HEK293 (cell line): ENCODE data around the gene DHRS3.

Experiments
- CTCF ChIA-PET: fragments of 350-600 bp; formaldehyde crosslinking; extraction: SDS; loops from one replicate; lab custom pipeline; 2021; ENCODE audit warnings: antibody characterized with exemption; lab: Yijun Ruan, JAX
- POLR2A ChIA-PET: fragments of 300-600 bp; formaldehyde crosslinking; extraction: SDS; loops from one replicate; lab custom pipeline; 2020; ENCODE audit warnings: antibody characterized with exemption, inconsistent platforms; lab: Yijun Ruan, JAX
- H3K27ac ChIP-seq: fragments of 200-500 bp; sonication (Bioruptor generic); 2 replicates; pipeline ENCODE4 v1.5.1; 2014; ENCODE audit warnings: low read depth, low read length, control low read depth, inconsistent platforms; ENCODE audit errors: extremely low read depth
- H3K36me3 ChIP-seq, 2 experiments: fragments of 200-500 bp in 1 of 2; sonication (Bioruptor generic) in 1 of 2; 1 replicate in 1 of 2; 2 replicates in 1 of 2; pipeline ENCODE4 v1.5.1; 2014 to 2017; ENCODE audit warnings: inconsistent platforms in 2 of 2, low read length in 2 of 2; ENCODE audit not compliant: control insufficient read depth in 2 of 2, insufficient read depth in 1 of 2
- H3K4me1 ChIP-seq: fragments of 200-500 bp; sonication (Bioruptor generic); 2 replicates; pipeline ENCODE4 v1.5.1; 2014; ENCODE audit warnings: mild to moderate bottlenecking, low read length, inconsistent platforms; ENCODE audit not compliant: control insufficient read depth, insufficient read depth
- H3K4me3 ChIP-seq: 2 replicates; pipeline ENCODE4 v1.5.1; 2011; ENCODE audit warnings: low read depth, mild to moderate bottlenecking, control low read depth, low read length, moderate library complexity
- H3K9me3 ChIP-seq: fragments of 200-500 bp; sonication (Bioruptor generic); 2 replicates; pipeline ENCODE4 v1.5.1; 2014; ENCODE audit warnings: low read depth, low read length, inconsistent platforms; ENCODE audit not compliant: control insufficient read depth, insufficient read depth
- OVOL3 ChIP-seq: fragments of 450-650 bp; formaldehyde crosslinking; IDR thresholded peaks from 2 replicates; pipeline ENCODE4 v1.5.1; 2016; ENCODE audit warnings: missing biosample characterization, missing genetic modification characterization
- PRDM1 ChIP-seq: fragments of 450-650 bp; formaldehyde crosslinking; IDR thresholded peaks from 2 replicates; pipeline ENCODE4; 2016; ENCODE audit warnings: missing biosample characterization, missing genetic modification characterization
- PRDM2 ChIP-seq: fragments of 450-650 bp; formaldehyde crosslinking; IDR thresholded peaks from 2 replicates; pipeline ENCODE4 v1.5.1; 2016; ENCODE audit warnings: missing biosample characterization, missing genetic modification characterization, borderline replicate concordance
- PRDM6 ChIP-seq: fragments of 450-650 bp; formaldehyde crosslinking; IDR thresholded peaks from 2 replicates; pipeline ENCODE4 v1.5.1; 2017; ENCODE audit warnings: missing biosample characterization, missing genetic modification characterization
- SALL2 ChIP-seq: fragments of 450-650 bp; formaldehyde crosslinking; IDR thresholded peaks from 2 replicates; pipeline ENCODE4 v1.5.0; 2017; ENCODE audit warnings: missing biosample characterization, mild to moderate bottlenecking, missing genetic modification characterization, borderline replicate concordance
- SETDB1 ChIP-seq: IDR thresholded peaks from one replicate; pipeline ENCODE4 v1.6.1; 2017; ENCODE audit warnings: mild to moderate bottlenecking, low read length, moderate library complexity, mixed read lengths; ENCODE audit not compliant: insufficient read length
- SP2 ChIP-seq: fragments of 450-650 bp; formaldehyde crosslinking; IDR thresholded peaks from 2 replicates; pipeline ENCODE4 v1.5.1; 2016; ENCODE audit warnings: missing biosample characterization, missing genetic modification characterization
- TRIM28 ChIP-seq: IDR thresholded peaks from 2 replicates; pipeline ENCODE4 v1.6.1; 2011; ENCODE audit warnings: low read length, control low read depth, borderline replicate concordance
- ZBTB11 ChIP-seq: fragments of 450-650 bp; formaldehyde crosslinking; conservative IDR thresholded peaks from 2 replicates; pipeline ENCODE4 v1.5.1; 2016; ENCODE audit warnings: low read depth, missing biosample characterization, missing genetic modification characterization
- ZBTB17 ChIP-seq: fragments of 450-650 bp; formaldehyde crosslinking; IDR thresholded peaks from 2 replicates; pipeline ENCODE4 v1.5.1; 2016; ENCODE audit warnings: missing biosample characterization, missing genetic modification characterization
- ZFHX2 ChIP-seq: fragments of 450-650 bp; formaldehyde crosslinking; conservative IDR thresholded peaks from 2 replicates; pipeline ENCODE4 v1.5.1; 2016; ENCODE audit warnings: missing biosample characterization, missing genetic modification characterization
- ZIC2 ChIP-seq: fragments of 450-650 bp; formaldehyde crosslinking; IDR thresholded peaks from 2 replicates; pipeline ENCODE4 v1.5.1; 2016; ENCODE audit warnings: missing biosample characterization, missing genetic modification characterization
- ZNF10 ChIP-seq: fragments of 450-650 bp; formaldehyde crosslinking; IDR thresholded peaks from 2 replicates; pipeline ENCODE4 v1.5.1; 2017; ENCODE audit warnings: missing biosample characterization, missing genetic modification characterization
- ZNF121 ChIP-seq: fragments of 450-650 bp; formaldehyde crosslinking; IDR thresholded peaks from 2 replicates; pipeline ENCODE4 v1.5.1; 2016; ENCODE audit warnings: missing biosample characterization, missing genetic modification characterization
- ZNF132 ChIP-seq: fragments of 450-650 bp; formaldehyde crosslinking; IDR thresholded peaks from 2 replicates; pipeline ENCODE4 v1.5.1; 2017; ENCODE audit warnings: missing biosample characterization, missing genetic modification characterization, borderline replicate concordance
- ZNF24 ChIP-seq: fragments of 450-650 bp; formaldehyde crosslinking; IDR thresholded peaks from 2 replicates; pipeline ENCODE4 v1.5.1; 2016; ENCODE audit warnings: missing biosample characterization, missing genetic modification characterization
- ZNF302 ChIP-seq: fragments of 450-650 bp; formaldehyde crosslinking; IDR thresholded peaks from 2 replicates; pipeline ENCODE4 v1.5.1; 2016; ENCODE audit warnings: missing biosample characterization, missing genetic modification characterization, low read depth
- ZNF37A ChIP-seq: fragments of 450-650 bp; IDR thresholded peaks from 2 replicates; pipeline ENCODE4 v1.5.1; 2018; ENCODE audit warnings: missing biosample characterization, missing genetic modification characterization
- ZNF416 ChIP-seq: fragments of 450-650 bp; formaldehyde crosslinking; IDR thresholded peaks from 2 replicates; pipeline ENCODE4 v1.5.1; 2016; ENCODE audit warnings: missing biosample characterization, missing genetic modification characterization
- ZNF555 ChIP-seq: fragments of 450-650 bp; formaldehyde crosslinking; conservative IDR thresholded peaks from 2 replicates; pipeline ENCODE4 v1.5.1; 2017; ENCODE audit warnings: missing biosample characterization, mild to moderate bottlenecking, missing genetic modification characterization, inconsistent platforms
- ZNF621 ChIP-seq: fragments of 450-650 bp; formaldehyde crosslinking; IDR thresholded peaks from 2 replicates; pipeline ENCODE4 v1.5.1; 2017; ENCODE audit warnings: missing biosample characterization, missing genetic modification characterization
- ZNF843 ChIP-seq: fragments of 450-650 bp; formaldehyde crosslinking; IDR thresholded peaks from 2 replicates; pipeline ENCODE4 v1.5.1; 2016; ENCODE audit warnings: missing biosample characterization, missing genetic modification characterization
- ZSCAN4 ChIP-seq: fragments of 450-650 bp; formaldehyde crosslinking; IDR thresholded peaks from 2 replicates; pipeline ENCODE4 v1.5.1; 2017; ENCODE audit warnings: missing biosample characterization, missing genetic modification characterization

DHRS3 gene

GRCh38 chr1:12616709-12617373, 1.2 kb downstream of the DHRS3 start (continued):
- no peak for TF ChIP-seq PRDM2
- no peak for TF ChIP-seq ZNF621 (tag by site-specific recombination)
- no peak for TF ChIP-seq SETDB1
- no peak for TF ChIP-seq ZNF843 (tag by site-specific recombination)
- no peak for TF ChIP-seq ZNF555
- no peak for TF ChIP-seq ZSCAN4
- TF ChIP-seq SP2 (tag by site-specific recombination): no peak
- no peak for TF ChIP-seq ZNF132 (tag by site-specific recombination)
- no peak for TF ChIP-seq ZNF416 (tag by site-specific recombination)
- TF ChIP-seq PRDM6 (tag by site-specific recombination): no peak
- no peak for TF ChIP-seq ZNF302 (tag by site-specific recombination)
- no peak for TF ChIP-seq ZNF10 (tag by site-specific recombination)
- TF ChIP-seq SALL2 (tag by site-specific recombination): no peak
- no peak for TF ChIP-seq ZIC2 (tag by site-specific recombination)
- no peak for TF ChIP-seq OVOL3

- Histone ChIP-seq H3K27ac (peak overlapping the region; percentile 99), H3K36me3 (peaks cover 0 to 12% of the 10 kb centered on the region in 2 experiments; a peak in 1 of 3 replicates), H3K9me3 (no peaks in the 10 kb centered on the region), H3K4me1 (peaks cover 9% of the 10 kb centered on the region), H3K4me3 (peak overlapping the region; percentile 74)
- ChIA-PET CTCF (interaction anchor here (0.6 to 5.0 kb wide), 6 partner anchors 10 to 301 kb away, joined by 3 to 28 read pairs (median 4); no protein-coding TSS in a partner anchor), POLR2A (interaction anchor here (0.6 to 5.7 kb wide), 11 partner anchors 11 to 140 kb away, joined by 3 to 101 read pairs (median 6); no protein-coding TSS in a partner anchor)
- peak; percentile 30; the same call in 1 of the 2 replicates for TF ChIP-seq SP2 (tag by site-specific recombination)
- TF ChIP-seq ZFHX2 (tag by site-specific recombination): 0 out of 2 replicates have a peak, but pooled peaks have one; percentile 14
- TF ChIP-seq TRIM28: peak; percentile 71; the same call in 1 of the 2 replicates
- TF ChIP-seq ZNF24 (tag by site-specific recombination): 0 out of 2 replicates have a peak, but pooled peaks have one; percentile 8
- TF ChIP-seq ZBTB17 (tag by site-specific recombination): peak; percentile 44; the same call in 1 of the 2 replicates
- TF ChIP-seq ZNF37A: no peak
- TF ChIP-seq ZNF121 (tag by site-specific recombination): no peak
- TF ChIP-seq ZBTB11 (tag by site-specific recombination): no peak
- peak; percentile 70 for TF ChIP-seq PRDM1 (tag by site-specific recombination)
Observed at GRCh38 chr1:12615865-12616708, 1.9 kb downstream of the DHRS3 start.
